ENCODE measurements around the gene LMNTD2.

DNA sequence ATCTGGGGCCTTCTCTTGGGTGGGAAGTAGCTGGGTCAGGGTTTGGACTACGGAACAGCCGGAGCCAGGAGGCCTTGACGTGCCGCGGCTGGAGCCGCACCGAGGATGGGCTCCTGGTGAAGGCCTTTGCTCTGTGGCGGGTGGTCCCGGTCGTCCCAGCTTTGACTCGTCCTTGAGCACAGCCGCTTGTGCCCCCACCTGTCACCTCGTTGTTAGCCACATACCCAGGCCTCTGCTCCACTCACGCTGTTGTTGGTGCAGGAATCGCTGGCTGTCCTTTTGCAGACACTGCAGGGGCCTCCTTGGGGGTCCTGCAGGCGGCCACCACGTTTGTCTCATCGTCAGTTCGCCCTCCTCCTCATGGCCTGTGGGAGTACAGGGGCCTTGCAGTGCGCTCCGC is 32.8 kb upstream of the LMNTD2 start:
- TF ChIP-seq EZH2 (IDR thresholded peaks at IDR 0.05; ENCODE audit: insufficient read depth, poor library complexity, severe bottlenecking) (no peak), EZH2phosphoT487 (IDR thresholded peaks at IDR 0.05; ENCODE audit: insufficient read depth, low read depth) (no peak)

Data from GM23248 (cell line).